ENCODE results near the gene ABHD17C. TPM values are rescaled to one million over a fixed set of nuclear protein-coding genes. Genes with fewer than 3 reads are reported as not detected.

Gene ABHD17C
- total RNA-seq, 2 donors from 2014 or later: 20.9 to 21.5 TPM

DNA sequence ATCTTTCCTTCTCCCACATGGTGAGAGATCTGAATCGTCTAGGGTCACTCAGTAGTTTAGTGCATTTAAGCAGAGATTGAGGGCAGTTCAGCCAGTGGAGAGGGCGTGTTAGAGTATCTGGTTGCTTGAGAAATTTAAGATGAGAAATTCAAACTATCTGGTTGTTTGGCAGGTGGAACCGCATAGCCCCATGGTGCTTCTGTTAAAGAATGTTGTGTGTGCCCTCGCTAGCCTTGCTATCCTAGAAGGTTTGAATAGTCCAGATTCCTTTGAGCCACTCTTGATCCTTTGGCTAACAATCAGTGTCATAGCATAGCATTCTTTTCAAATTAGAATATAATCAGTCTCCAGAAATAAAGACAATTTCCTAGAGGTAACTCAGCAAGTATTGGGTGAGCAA is 32.1 kb downstream of the ABHD17C start:
- DNase-seq: no peak
- peaks cover 13% of the 10 kb centered on the region for H3K9me3 ChIP-seq (ENCODE audit: control insufficient read depth, low read length)
- H3K27ac ChIP-seq (ENCODE audit: low read depth, low read length): no peak overlapping the region
- Mint-ChIP-seq H3K4me3 (no peak overlapping the region), H3K4me1 (peaks cover 5% of the 10 kb centered on the region), H3K27me3 (ENCODE audit: insufficient read depth) (no peaks in the 10 kb centered on the region), H3K27ac (peak overlapping the region; percentile 59), H3K9me3 (peaks cover 33% of the 10 kb centered on the region), H3K36me3 (ENCODE audit: low read depth) (peaks cover 25% of the 10 kb centered on the region)
- H3K9ac ChIP-seq (ENCODE audit: extremely low read depth, low read length, poor library complexity, severe bottlenecking): no peak overlapping the region
- no peaks in the 10 kb centered on the region for H3K4me1 ChIP-seq (ENCODE audit: control insufficient read depth, insufficient read depth, low read length)
- peaks cover 9% of the 10 kb centered on the region for H3K36me3 ChIP-seq (ENCODE audit: control insufficient read depth, insufficient read depth, low read length)
- 80 to 93% methylated on average over 1 to 4 of the region's 4 CpGs for WGBS, 2 experiments (ENCODE audit: insufficient coverage in 1 of 2, insufficient read length in 1 of 2)
- H3K4me3 ChIP-seq (ENCODE audit: low read length): no peak overlapping the region
- no peaks in the 10 kb centered on the region for H3K27me3 ChIP-seq (ENCODE audit: control insufficient read depth, insufficient read depth, low read length, poor library complexity, severe bottlenecking)
- TF ChIP-seq, protein P1, sequence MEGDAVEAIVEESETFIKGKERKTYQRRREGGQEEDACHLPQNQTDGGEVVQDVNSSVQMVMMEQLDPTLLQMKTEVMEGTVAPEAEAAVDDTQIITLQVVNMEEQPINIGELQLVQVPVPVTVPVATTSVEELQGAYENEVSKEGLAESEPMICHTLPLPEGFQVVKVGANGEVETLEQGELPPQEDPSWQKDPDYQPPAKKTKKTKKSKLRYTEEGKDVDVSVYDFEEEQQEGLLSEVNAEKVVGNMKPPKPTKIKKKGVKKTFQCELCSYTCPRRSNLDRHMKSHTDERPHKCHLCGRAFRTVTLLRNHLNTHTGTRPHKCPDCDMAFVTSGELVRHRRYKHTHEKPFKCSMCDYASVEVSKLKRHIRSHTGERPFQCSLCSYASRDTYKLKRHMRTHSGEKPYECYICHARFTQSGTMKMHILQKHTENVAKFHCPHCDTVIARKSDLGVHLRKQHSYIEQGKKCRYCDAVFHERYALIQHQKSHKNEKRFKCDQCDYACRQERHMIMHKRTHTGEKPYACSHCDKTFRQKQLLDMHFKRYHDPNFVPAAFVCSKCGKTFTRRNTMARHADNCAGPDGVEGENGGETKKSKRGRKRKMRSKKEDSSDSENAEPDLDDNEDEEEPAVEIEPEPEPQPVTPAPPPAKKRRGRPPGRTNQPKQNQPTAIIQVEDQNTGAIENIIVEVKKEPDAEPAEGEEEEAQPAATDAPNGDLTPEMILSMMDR (conservative IDR thresholded peaks at IDR 0.05): no peak

DNA sequence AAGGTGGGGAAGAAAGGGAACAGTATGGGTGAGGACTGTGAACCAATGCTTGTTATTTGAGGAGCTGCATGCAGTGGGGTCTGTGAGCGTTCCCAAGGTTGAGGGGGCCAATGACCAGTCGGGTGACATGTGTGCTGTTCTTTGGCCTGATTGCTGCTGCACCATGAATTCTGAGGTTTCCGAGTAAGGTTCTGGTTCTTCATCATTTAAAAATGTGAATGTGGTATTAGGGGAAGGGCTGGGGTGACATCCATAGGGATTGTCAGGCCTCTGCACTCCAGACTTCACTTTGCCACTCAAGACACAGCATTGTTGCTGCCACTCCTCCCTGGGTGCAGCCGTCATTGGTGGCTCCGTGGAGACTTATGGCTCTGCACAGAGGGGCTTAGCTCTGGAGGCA is 32.5 kb downstream of the ABHD17C start:
- Histone ChIP-seq H3K4me1 (ENCODE audit: control insufficient read depth, insufficient read depth, low read length) (no peaks in the 10 kb centered on the region), H3K4me3 (ENCODE audit: low read length) (no peak overlapping the region), H3K9me3 (ENCODE audit: control insufficient read depth, low read length) (peaks cover 13% of the 10 kb centered on the region), H3K36me3 (ENCODE audit: control insufficient read depth, insufficient read depth, low read length) (peaks cover 9% of the 10 kb centered on the region), H3K27me3 (ENCODE audit: control insufficient read depth, insufficient read depth, low read length, poor library complexity, severe bottlenecking) (no peaks in the 10 kb centered on the region), H3K9ac (ENCODE audit: extremely low read depth, low read length, poor library complexity, severe bottlenecking) (no peak overlapping the region), H3K27ac (ENCODE audit: low read depth, low read length) (no peak overlapping the region)
- WGBS, 2 experiments (ENCODE audit: insufficient coverage in 1 of 2, insufficient read length in 1 of 2): 91 to 94% methylated on average over 4 to 5 of the region's 5 CpGs
- Mint-ChIP-seq H3K36me3 (ENCODE audit: low read depth) (peaks cover 25% of the 10 kb centered on the region), H3K27me3 (ENCODE audit: insufficient read depth) (no peaks in the 10 kb centered on the region), H3K4me3 (no peak overlapping the region), H3K9me3 (peaks cover 33% of the 10 kb centered on the region), H3K4me1 (peaks cover 5% of the 10 kb centered on the region), H3K27ac (peak overlapping the region; percentile 59)
- TF ChIP-seq, protein P1 (conservative IDR thresholded peaks at IDR 0.05): no peak
- DNase-seq: no peak

DNA sequence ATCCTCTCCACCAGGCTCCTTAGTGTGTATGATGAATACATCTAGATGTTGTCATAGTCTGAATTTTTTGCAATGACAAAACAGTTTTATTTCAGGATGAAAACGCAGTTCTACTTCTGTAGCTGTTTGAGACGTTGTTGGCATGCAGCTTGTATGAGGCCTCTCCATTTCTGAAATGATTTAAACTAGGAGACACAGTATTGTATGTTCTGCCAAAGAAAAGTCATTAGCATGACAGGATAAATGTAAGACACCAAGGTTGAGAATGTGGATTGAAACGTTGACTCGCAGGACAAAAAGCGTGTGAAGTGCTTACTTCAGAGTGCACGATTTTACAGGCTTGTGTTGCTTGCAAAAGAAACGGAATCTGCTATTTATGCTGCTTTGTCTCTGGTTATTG is 35.3 kb downstream of the ABHD17C start:
- H3K27ac Mint-ChIP-seq: no peak overlapping the region
- no peak for DNase-seq
- Histone ChIP-seq H3K9me3 (ENCODE audit: control insufficient read depth, low read length) (no peaks in the 10 kb centered on the region), H3K9ac (ENCODE audit: extremely low read depth, low read length, poor library complexity, severe bottlenecking) (no peak overlapping the region), H3K4me3 (ENCODE audit: low read length) (no peak overlapping the region), H3K27me3 (ENCODE audit: control insufficient read depth, insufficient read depth, low read length, poor library complexity, severe bottlenecking) (no peaks in the 10 kb centered on the region), H3K27ac (ENCODE audit: low read depth, low read length) (no peak overlapping the region), H3K36me3 (ENCODE audit: control insufficient read depth, insufficient read depth, low read length) (peaks cover 3% of the 10 kb centered on the region), H3K4me1 (ENCODE audit: control insufficient read depth, insufficient read depth, low read length) (no peaks in the 10 kb centered on the region)
- TF ChIP-seq, protein P1 (conservative IDR thresholded peaks at IDR 0.05): no peak
- H3K36me3 Mint-ChIP-seq (ENCODE audit: low read depth): peaks cover 12% of the 10 kb centered on the region
- peaks cover 5% of the 10 kb centered on the region for H3K4me1 Mint-ChIP-seq
- H3K4me3 Mint-ChIP-seq: no peak overlapping the region
- peaks cover 17% of the 10 kb centered on the region for H3K9me3 Mint-ChIP-seq
- 87 to 89% methylated on average over 7 of the region's 7 CpGs for WGBS, 2 experiments (ENCODE audit: insufficient coverage in 1 of 2, insufficient read length in 1 of 2)
- no peaks in the 10 kb centered on the region for H3K27me3 Mint-ChIP-seq (ENCODE audit: insufficient read depth)
